Duodenal mucosa (tissue), 2 donors: ENCODE data around the gene CATSPERB.
"Not testable (repeated sequence)": the region's sequence is repeated elsewhere in the genome, so short reads cannot be mapped to it uniquely, and the experiment has no call there.

Source experiments
- H3K27ac ChIP-seq: one replicate; pipeline ENCODE4 v1.7.0; 2013; ENCODE audit warnings: low read depth, low read length
- H3K27me3 ChIP-seq, 2 donors: one replicate each; pipeline ENCODE4 v1.7.0; 2013; ENCODE audit warnings: low read length in 2 of 2, control low read depth in 1 of 2; ENCODE audit not compliant: insufficient read depth in 2 of 2, control insufficient read depth in 1 of 2
- H3K36me3 ChIP-seq, 2 donors: one replicate each; pipeline ENCODE4 v1.7.0; 2013; ENCODE audit warnings: low read length in 2 of 2, control low read depth in 1 of 2; ENCODE audit not compliant: insufficient read depth in 2 of 2, control insufficient read depth in 1 of 2
- H3K4me1 ChIP-seq, 2 donors: one replicate each; pipeline ENCODE4 v1.7.0; 2013; ENCODE audit warnings: low read length in 2 of 2, control low read depth in 1 of 2; ENCODE audit not compliant: insufficient read depth in 2 of 2, control insufficient read depth in 1 of 2
- H3K4me3 ChIP-seq, 2 donors: one replicate each; pipeline ENCODE4 v1.7.0; 2013; ENCODE audit warnings: low read length in 2 of 2, low read depth in 1 of 2
- H3K9ac ChIP-seq, 2 donors: one replicate each; pipeline ENCODE4 v1.7.0; 2013; ENCODE audit warnings: low read length in 2 of 2, low read depth in 1 of 2
- H3K9me3 ChIP-seq, 2 donors: one replicate each; pipeline ENCODE4 v1.7.0; 2013; ENCODE audit warnings: low read length in 2 of 2, control low read depth in 1 of 2; ENCODE audit not compliant: control insufficient read depth in 1 of 2

The CATSPERB gene

GRCh38 chr14:91545946-91546716 lies 185.8 kb downstream of the CATSPERB start:
- H3K36me3 ChIP-seq = no peaks in the 10 kb centered on the region
- no peak overlapping the region for H3K9ac ChIP-seq
- peaks cover 4 to 7% of the 10 kb centered on the region in 2 donors for H3K9me3 ChIP-seq
- no peaks in the 10 kb centered on the region for H3K4me1 ChIP-seq
- no peak overlapping the region for H3K4me3 ChIP-seq
- H3K27me3 ChIP-seq = no peaks in the 10 kb centered on the region
- no peak overlapping the region for H3K27ac ChIP-seq

- no peak overlapping the region for H3K27ac ChIP-seq
- no peak overlapping the region for H3K9ac ChIP-seq
- H3K36me3 ChIP-seq = no peaks in the 10 kb centered on the region
- H3K4me1 ChIP-seq = no peaks in the 10 kb centered on the region
- H3K9me3 ChIP-seq = peaks cover 4 to 7% of the 10 kb centered on the region in 2 donors
- no peak overlapping the region for H3K4me3 ChIP-seq
- no peaks in the 10 kb centered on the region for H3K27me3 ChIP-seq
These were observed 186.7 kb downstream of the CATSPERB start for GRCh38 chr14:91545204-91545603.

- Histone ChIP-seq H3K4me3 (no peak overlapping the region), H3K9ac (no peak overlapping the region), H3K9me3 (peaks cover 0 to 2% of the 10 kb centered on the region in 2 donors), H3K36me3 (no peaks in the 10 kb centered on the region), H3K4me1 (no peaks in the 10 kb centered on the region), H3K27ac (no peak overlapping the region), H3K27me3 (no peaks in the 10 kb centered on the region)
These were observed 195.6 kb downstream of the CATSPERB start for GRCh38 chr14:91536327-91536726.

- H3K9ac ChIP-seq, H3K27me3 ChIP-seq, H3K4me3 ChIP-seq, H3K9me3 ChIP-seq, H3K27ac ChIP-seq, H3K4me1 ChIP-seq, H3K36me3 ChIP-seq: not testable (repeated sequence)
These were observed 197.8 kb downstream of the CATSPERB start for GRCh38 chr14:91534059-91534458.

GRCh38 chr14:91533623-91534022 lies 198.3 kb downstream of the CATSPERB start:
- Histone ChIP-seq H3K27me3 (no peaks in the 10 kb centered on the region), H3K27ac (no peak overlapping the region), H3K4me3 (no peak overlapping the region), H3K36me3 (no peaks in the 10 kb centered on the region), H3K9me3 (no peaks in the 10 kb centered on the region), H3K4me1 (no peaks in the 10 kb centered on the region), H3K9ac (no peak overlapping the region)
